ENCODE results near the gene IBTK.
"Not testable (repeated sequence)": the region's sequence is repeated elsewhere in the genome, so short reads cannot be mapped to it uniquely, and the experiment has no call there.

The IBTK gene

GRCh38 chr6:82166493-82166892, 81.1 kb downstream of the IBTK start:
- H3K9me2 ChIP-seq (replicated peaks; ENCODE audit: insufficient read depth, low read length), result no peaks in the 10 kb centered on the region
- no peaks in the 10 kb centered on the region for H3K79me2 ChIP-seq (ENCODE audit: insufficient read depth, low read length)
- no peaks in the 10 kb centered on the region for H3K27me3 ChIP-seq (ENCODE audit: low read length)
- no peak overlapping the region for H2AFZ ChIP-seq (ENCODE audit: low read depth, low read length, severe bottlenecking)
- no peak for TF ChIP-seq EZH2phosphoT487 (conservative IDR thresholded peaks at IDR 0.05; ENCODE audit: low read length)
- no peak for TF ChIP-seq CTCF (IDR thresholded peaks at IDR 0.05; ENCODE audit: insufficient read depth, low read length, poor library complexity, severe bottlenecking)
- no peak overlapping the region for H3K27ac ChIP-seq (ENCODE audit: low read depth, low read length)
- no peak overlapping the region for H3K9ac ChIP-seq (ENCODE audit: low read length)
- H3K36me3 ChIP-seq (ENCODE audit: low read length), result peaks cover 8% of the 10 kb centered on the region; the same call in 1 of the 2 replicates
- H3F3A ChIP-seq (ENCODE audit: insufficient read depth), result 0 out of 2 replicates have a peak, but pooled peaks cover 3% of the 10 kb centered on the region
- H3K4me3 ChIP-seq (ENCODE audit: insufficient read depth, low read length, poor library complexity, severe bottlenecking), result no peak overlapping the region
- H3K9me3 ChIP-seq (ENCODE audit: insufficient read depth, low read length), result no peaks in the 10 kb centered on the region
- H3K4me2 ChIP-seq (ENCODE audit: low read depth, low read length, poor library complexity, severe bottlenecking), result no peak overlapping the region
- no peaks in the 10 kb centered on the region for H4K20me1 ChIP-seq (ENCODE audit: low read depth, low read length)

GRCh38 chr6:82160255-82160990, 87.1 kb downstream of the IBTK start:
- Histone ChIP-seq H3K4me3 (ENCODE audit: insufficient read depth, low read length, poor library complexity, severe bottlenecking) (no peak overlapping the region), H3K9me3 (ENCODE audit: insufficient read depth, low read length) (no peaks in the 10 kb centered on the region), H3K9me2 (replicated peaks; ENCODE audit: insufficient read depth, low read length) (no peaks in the 10 kb centered on the region), H3K79me2 (ENCODE audit: insufficient read depth, low read length) (no peaks in the 10 kb centered on the region), H3K27me3 (ENCODE audit: low read length) (no peaks in the 10 kb centered on the region), H2AFZ (ENCODE audit: low read depth, low read length, severe bottlenecking) (no peak overlapping the region), H3K9ac (ENCODE audit: low read length) (no peak overlapping the region), H3K36me3 (ENCODE audit: low read length) (no peaks in the 10 kb centered on the region), H3F3A (ENCODE audit: insufficient read depth) (no peaks in the 10 kb centered on the region; the same call in 1 of the 2 replicates), H3K4me2 (ENCODE audit: low read depth, low read length, poor library complexity, severe bottlenecking) (no peak overlapping the region), H4K20me1 (ENCODE audit: low read depth, low read length) (no peaks in the 10 kb centered on the region), H3K27ac (ENCODE audit: low read depth, low read length) (no peak overlapping the region)
- TF ChIP-seq CTCF (IDR thresholded peaks at IDR 0.05; ENCODE audit: insufficient read depth, low read length, poor library complexity, severe bottlenecking) (no peak), EZH2phosphoT487 (conservative IDR thresholded peaks at IDR 0.05; ENCODE audit: low read length) (no peak)

GRCh38 chr6:82152786-82153185, 94.8 kb downstream of the IBTK start:
- H3K9me3 ChIP-seq (ENCODE audit: insufficient read depth, low read length); H4K20me1 ChIP-seq (ENCODE audit: low read depth, low read length): not testable (repeated sequence)

GRCh38 chr6:82151147-82151546, 96.4 kb downstream of the IBTK start:
- H3F3A ChIP-seq (ENCODE audit: insufficient read depth); H3K9me3 ChIP-seq (ENCODE audit: insufficient read depth, low read length); H3K4me3 ChIP-seq (ENCODE audit: insufficient read depth, low read length, poor library complexity, severe bottlenecking); H3K9ac ChIP-seq (ENCODE audit: low read length); H4K20me1 ChIP-seq (ENCODE audit: low read depth, low read length); H3K79me2 ChIP-seq (ENCODE audit: insufficient read depth, low read length); H3K4me2 ChIP-seq (ENCODE audit: low read depth, low read length, poor library complexity, severe bottlenecking); H3K9me2 ChIP-seq (replicated peaks; ENCODE audit: insufficient read depth, low read length); H3K36me3 ChIP-seq (ENCODE audit: low read length); H2AFZ ChIP-seq (ENCODE audit: low read depth, low read length, severe bottlenecking); H3K27ac ChIP-seq (ENCODE audit: low read depth, low read length); H3K27me3 ChIP-seq (ENCODE audit: low read length): not testable (repeated sequence)

More at GRCh38 chr6:82152786-82153185, 94.8 kb downstream of the IBTK start:
- not testable (repeated sequence) for H3K4me2 ChIP-seq (ENCODE audit: low read depth, low read length, poor library complexity, severe bottlenecking); H2AFZ ChIP-seq (ENCODE audit: low read depth, low read length, severe bottlenecking); H3K9ac ChIP-seq (ENCODE audit: low read length); H3K9me2 ChIP-seq (replicated peaks; ENCODE audit: insufficient read depth, low read length); H3F3A ChIP-seq (ENCODE audit: insufficient read depth); H3K27me3 ChIP-seq (ENCODE audit: low read length); H3K79me2 ChIP-seq (ENCODE audit: insufficient read depth, low read length); H3K27ac ChIP-seq (ENCODE audit: low read depth, low read length); H3K36me3 ChIP-seq (ENCODE audit: low read length); H3K4me3 ChIP-seq (ENCODE audit: insufficient read depth, low read length, poor library complexity, severe bottlenecking)
